Stimulated activated memory B cell treated with anti-CD40 and anti-IgM and Interleukin-4, amounts not matched to agents 10 μg/mL and 1 μg/mL and 100 μg/mL, for 72 hours (primary cell): ENCODE measurements around the gene EMSY.

Source experiments
- ATAC-seq: fragments of 150-1000 bp; cut with Tn5 transposase; 2 replicates; pipeline ENCODE4 v1.10.0; 2021
- H3K27ac Mint-ChIP-seq: one replicate; pipeline ENCODE4 v1.8.0; 2022; ENCODE audit warnings: mild to moderate bottlenecking, mixed read lengths
- H3K27me3 Mint-ChIP-seq: one replicate; pipeline ENCODE4 v1.8.0; 2022; ENCODE audit warnings: mixed read lengths
- H3K36me3 Mint-ChIP-seq: one replicate; pipeline ENCODE4 v1.8.0; 2022; ENCODE audit warnings: mixed read lengths
- H3K4me1 Mint-ChIP-seq: one replicate; pipeline ENCODE4 v1.8.0; 2022; ENCODE audit warnings: mixed read lengths
- H3K4me3 Mint-ChIP-seq: one replicate; pipeline ENCODE4 v1.8.0; 2022; ENCODE audit warnings: mild to moderate bottlenecking, moderate library complexity, mixed read lengths
- H3K9me3 Mint-ChIP-seq: one replicate; pipeline ENCODE4 v1.8.0; 2022; ENCODE audit warnings: mixed read lengths

EMSY gene

GRCh38 chr11:76601724-76602123 lies 156.9 kb downstream of the EMSY start:
- peaks cover 52% of the 10 kb centered on the region for H3K27me3 Mint-ChIP-seq

DNA sequence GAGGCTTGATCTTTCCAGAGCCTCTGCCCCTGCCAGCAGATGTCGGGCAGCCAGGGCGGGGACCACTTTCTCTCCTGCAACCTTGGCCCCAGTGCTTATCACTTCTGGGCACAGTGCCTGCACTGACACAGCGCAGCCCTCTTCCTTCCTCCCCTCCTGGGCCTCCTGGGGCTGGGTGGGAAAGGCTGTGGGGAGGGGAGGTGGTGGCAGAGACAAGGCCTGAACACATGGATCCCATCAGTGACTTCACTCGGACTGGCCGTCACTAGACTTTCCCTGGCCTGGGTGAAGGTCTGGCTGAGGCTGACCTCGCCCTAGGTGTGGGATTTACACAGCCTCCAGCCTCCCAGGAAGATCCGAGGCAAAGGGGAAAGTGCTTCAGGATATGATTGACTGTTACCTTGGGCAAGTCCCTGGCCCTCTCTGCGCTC lies 157.6 kb downstream of the EMSY start:
- Mint-ChIP-seq H3K4me3 (no peak overlapping the region), H3K36me3 (peaks cover 9% of the 10 kb centered on the region), H3K27ac (no peak overlapping the region), H3K9me3 (peaks cover 8% of the 10 kb centered on the region), H3K4me1 (peaks cover 38% of the 10 kb centered on the region), H3K27me3 (peaks cover 52% of the 10 kb centered on the region)
- ATAC-seq: no peak

More at GRCh38 chr11:76601724-76602123, 156.9 kb downstream of the EMSY start:
- H3K9me3 Mint-ChIP-seq: peaks cover 8% of the 10 kb centered on the region
- peaks cover 33% of the 10 kb centered on the region for H3K4me1 Mint-ChIP-seq
- no peak overlapping the region for H3K27ac Mint-ChIP-seq
- H3K4me3 Mint-ChIP-seq: no peak overlapping the region
- peaks cover 6% of the 10 kb centered on the region for H3K36me3 Mint-ChIP-seq
- no peak for ATAC-seq
